ENCODE results near the gene C20orf144. TPM values are rescaled to one million over a fixed set of nuclear protein-coding genes. Genes with fewer than 3 reads are reported as not detected.
A peak's percentile ranks its signal among the peaks of the same experiment; 100 is the strongest.

Gene C20orf144
- total and polyA plus RNA-seq, 2 experiments from 2014 or later, result 0.26 to 0.66 TPM

DNA sequence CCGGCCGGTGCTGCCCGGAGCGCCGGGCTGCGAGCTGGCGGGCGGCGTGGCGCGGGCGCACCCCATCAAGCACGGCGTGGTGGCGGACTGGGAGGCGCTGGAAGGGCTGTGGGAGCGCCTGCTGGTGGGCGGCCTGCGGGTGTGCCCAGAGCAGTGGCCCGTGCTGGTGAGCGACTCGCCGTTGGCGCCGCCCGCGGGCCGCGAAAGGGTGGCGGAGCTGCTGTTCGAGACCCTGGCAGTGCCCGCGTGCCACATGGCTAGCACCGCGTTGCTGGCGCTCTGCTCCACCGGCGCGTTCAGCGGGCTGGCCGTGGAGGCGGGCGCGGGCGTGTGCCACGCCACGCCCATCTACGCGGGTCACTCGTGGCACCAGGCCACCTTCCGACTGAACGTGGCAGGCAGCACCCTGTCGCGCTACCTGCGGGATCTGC, 5.1 kb downstream of the C20orf144 start:
- H3K27ac ChIP-seq (ENCODE audit: low read depth), result no peak overlapping the region
- H3F3A ChIP-seq (replicated peaks; ENCODE audit: low read depth), result peaks cover 11% of the 10 kb centered on the region; the same call in 1 of the 2 replicates
- no peaks in the 10 kb centered on the region for H3K79me2 ChIP-seq (replicated peaks; ENCODE audit: insufficient read depth)
- Mint-ChIP-seq H3K36me3 (ENCODE audit: low read depth) (peaks cover 34% of the 10 kb centered on the region), H3K4me3 (peak overlapping the region; percentile 61), H3K9me3 (no peaks in the 10 kb centered on the region), H3K27me3 (ENCODE audit: insufficient read depth, low read depth, poor library complexity) (peaks cover 25% of the 10 kb centered on the region), H3K27ac (no peak overlapping the region), H3K4me1 (peaks cover 32% of the 10 kb centered on the region)
- no peak for DNase-seq (ENCODE audit: low spot score)
- H3K4me3 ChIP-seq, result peak overlapping the region; percentile 53
- peak; percentile 15 for ATAC-seq
- no peak for TF ChIP-seq STAT1 (IDR thresholded peaks at IDR 0.05; ENCODE audit: unreplicated experiment)
- TF ChIP-seq, protein P1, sequence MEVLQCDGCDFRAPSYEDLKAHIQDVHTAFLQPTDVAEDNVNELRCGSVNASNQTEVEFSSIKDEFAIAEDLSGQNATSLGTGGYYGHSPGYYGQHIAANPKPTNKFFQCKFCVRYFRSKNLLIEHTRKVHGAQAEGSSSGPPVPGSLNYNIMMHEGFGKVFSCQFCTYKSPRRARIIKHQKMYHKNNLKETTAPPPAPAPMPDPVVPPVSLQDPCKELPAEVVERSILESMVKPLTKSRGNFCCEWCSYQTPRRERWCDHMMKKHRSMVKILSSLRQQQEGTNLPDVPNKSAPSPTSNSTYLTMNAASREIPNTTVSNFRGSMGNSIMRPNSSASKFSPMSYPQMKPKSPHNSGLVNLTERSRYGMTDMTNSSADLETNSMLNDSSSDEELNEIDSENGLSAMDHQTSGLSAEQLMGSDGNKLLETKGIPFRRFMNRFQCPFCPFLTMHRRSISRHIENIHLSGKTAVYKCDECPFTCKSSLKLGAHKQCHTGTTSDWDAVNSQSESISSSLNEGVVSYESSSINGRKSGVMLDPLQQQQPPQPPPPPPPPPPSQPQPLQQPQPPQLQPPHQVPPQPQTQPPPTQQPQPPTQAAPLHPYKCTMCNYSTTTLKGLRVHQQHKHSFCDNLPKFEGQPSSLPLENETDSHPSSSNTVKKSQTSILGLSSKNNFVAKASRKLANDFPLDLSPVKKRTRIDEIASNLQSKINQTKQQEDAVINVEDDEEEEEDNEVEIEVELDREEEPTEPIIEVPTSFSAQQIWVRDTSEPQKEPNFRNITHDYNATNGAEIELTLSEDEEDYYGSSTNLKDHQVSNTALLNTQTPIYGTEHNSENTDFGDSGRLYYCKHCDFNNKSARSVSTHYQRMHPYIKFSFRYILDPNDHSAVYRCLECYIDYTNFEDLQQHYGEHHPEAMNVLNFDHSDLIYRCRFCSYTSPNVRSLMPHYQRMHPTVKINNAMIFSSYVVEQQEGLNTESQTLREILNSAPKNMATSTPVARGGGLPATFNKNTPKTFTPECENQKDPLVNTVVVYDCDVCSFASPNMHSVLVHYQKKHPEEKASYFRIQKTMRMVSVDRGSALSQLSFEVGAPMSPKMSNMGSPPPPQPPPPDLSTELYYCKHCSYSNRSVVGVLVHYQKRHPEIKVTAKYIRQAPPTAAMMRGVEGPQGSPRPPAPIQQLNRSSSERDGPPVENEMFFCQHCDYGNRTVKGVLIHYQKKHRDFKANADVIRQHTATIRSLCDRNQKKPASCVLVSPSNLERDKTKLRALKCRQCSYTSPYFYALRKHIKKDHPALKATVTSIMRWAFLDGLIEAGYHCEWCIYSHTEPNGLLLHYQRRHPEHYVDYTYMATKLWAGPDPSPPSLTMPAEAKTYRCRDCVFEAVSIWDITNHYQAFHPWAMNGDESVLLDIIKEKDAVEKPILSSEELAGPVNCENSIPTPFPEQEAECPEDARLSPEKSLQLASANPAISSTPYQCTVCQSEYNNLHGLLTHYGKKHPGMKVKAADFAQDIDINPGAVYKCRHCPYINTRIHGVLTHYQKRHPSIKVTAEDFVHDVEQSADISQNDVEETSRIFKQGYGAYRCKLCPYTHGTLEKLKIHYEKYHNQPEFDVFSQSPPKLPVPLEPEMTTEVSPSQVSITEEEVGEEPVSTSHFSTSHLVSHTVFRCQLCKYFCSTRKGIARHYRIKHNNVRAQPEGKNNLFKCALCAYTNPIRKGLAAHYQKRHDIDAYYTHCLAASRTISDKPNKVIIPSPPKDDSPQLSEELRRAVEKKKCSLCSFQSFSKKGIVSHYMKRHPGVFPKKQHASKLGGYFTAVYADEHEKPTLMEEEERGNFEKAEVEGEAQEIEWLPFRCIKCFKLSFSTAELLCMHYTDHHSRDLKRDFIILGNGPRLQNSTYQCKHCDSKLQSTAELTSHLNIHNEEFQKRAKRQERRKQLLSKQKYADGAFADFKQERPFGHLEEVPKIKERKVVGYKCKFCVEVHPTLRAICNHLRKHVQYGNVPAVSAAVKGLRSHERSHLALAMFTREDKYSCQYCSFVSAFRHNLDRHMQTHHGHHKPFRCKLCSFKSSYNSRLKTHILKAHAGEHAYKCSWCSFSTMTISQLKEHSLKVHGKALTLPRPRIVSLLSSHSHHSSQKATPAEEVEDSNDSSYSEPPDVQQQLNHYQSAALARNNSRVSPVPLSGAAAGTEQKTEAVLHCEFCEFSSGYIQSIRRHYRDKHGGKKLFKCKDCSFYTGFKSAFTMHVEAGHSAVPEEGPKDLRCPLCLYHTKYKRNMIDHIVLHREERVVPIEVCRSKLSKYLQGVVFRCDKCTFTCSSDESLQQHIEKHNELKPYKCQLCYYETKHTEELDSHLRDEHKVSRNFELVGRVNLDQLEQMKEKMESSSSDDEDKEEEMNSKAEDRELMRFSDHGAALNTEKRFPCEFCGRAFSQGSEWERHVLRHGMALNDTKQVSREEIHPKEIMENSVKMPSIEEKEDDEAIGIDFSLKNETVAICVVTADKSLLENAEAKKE (CRISPR knock-in tag; IDR thresholded peaks at IDR 0.05), result no peak
- TF ChIP-seq POLR2AphosphoS5 (IDR thresholded peaks at IDR 0.05; ENCODE audit: low read depth), result no peak
- no peak for TF ChIP-seq CREB1 (CRISPR knock-in tag; IDR thresholded peaks at IDR 0.05; ENCODE audit: low read depth)
- no peak for TF ChIP-seq EZH2 (IDR thresholded peaks at IDR 0.05; ENCODE audit: low read depth, unreplicated experiment)
- TF ChIP-seq ZNF331 (CRISPR knock-in tag; IDR thresholded peaks at IDR 0.05; ENCODE audit: low read depth), result no peak
- no peak for TF ChIP-seq JUNB (IDR thresholded peaks at IDR 0.05; ENCODE audit: unreplicated experiment)
- no peak for TF ChIP-seq NANOG (IDR thresholded peaks at IDR 0.05; ENCODE audit: borderline replicate concordance)
- TF ChIP-seq, protein P2, sequence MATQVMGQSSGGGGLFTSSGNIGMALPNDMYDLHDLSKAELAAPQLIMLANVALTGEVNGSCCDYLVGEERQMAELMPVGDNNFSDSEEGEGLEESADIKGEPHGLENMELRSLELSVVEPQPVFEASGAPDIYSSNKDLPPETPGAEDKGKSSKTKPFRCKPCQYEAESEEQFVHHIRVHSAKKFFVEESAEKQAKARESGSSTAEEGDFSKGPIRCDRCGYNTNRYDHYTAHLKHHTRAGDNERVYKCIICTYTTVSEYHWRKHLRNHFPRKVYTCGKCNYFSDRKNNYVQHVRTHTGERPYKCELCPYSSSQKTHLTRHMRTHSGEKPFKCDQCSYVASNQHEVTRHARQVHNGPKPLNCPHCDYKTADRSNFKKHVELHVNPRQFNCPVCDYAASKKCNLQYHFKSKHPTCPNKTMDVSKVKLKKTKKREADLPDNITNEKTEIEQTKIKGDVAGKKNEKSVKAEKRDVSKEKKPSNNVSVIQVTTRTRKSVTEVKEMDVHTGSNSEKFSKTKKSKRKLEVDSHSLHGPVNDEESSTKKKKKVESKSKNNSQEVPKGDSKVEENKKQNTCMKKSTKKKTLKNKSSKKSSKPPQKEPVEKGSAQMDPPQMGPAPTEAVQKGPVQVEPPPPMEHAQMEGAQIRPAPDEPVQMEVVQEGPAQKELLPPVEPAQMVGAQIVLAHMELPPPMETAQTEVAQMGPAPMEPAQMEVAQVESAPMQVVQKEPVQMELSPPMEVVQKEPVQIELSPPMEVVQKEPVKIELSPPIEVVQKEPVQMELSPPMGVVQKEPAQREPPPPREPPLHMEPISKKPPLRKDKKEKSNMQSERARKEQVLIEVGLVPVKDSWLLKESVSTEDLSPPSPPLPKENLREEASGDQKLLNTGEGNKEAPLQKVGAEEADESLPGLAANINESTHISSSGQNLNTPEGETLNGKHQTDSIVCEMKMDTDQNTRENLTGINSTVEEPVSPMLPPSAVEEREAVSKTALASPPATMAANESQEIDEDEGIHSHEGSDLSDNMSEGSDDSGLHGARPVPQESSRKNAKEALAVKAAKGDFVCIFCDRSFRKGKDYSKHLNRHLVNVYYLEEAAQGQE (IDR thresholded peaks at IDR 0.05; ENCODE audit: unreplicated experiment), result no peak
- TF ChIP-seq, protein P3, sequence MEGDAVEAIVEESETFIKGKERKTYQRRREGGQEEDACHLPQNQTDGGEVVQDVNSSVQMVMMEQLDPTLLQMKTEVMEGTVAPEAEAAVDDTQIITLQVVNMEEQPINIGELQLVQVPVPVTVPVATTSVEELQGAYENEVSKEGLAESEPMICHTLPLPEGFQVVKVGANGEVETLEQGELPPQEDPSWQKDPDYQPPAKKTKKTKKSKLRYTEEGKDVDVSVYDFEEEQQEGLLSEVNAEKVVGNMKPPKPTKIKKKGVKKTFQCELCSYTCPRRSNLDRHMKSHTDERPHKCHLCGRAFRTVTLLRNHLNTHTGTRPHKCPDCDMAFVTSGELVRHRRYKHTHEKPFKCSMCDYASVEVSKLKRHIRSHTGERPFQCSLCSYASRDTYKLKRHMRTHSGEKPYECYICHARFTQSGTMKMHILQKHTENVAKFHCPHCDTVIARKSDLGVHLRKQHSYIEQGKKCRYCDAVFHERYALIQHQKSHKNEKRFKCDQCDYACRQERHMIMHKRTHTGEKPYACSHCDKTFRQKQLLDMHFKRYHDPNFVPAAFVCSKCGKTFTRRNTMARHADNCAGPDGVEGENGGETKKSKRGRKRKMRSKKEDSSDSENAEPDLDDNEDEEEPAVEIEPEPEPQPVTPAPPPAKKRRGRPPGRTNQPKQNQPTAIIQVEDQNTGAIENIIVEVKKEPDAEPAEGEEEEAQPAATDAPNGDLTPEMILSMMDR (conservative IDR thresholded peaks at IDR 0.05; ENCODE audit: low read depth in 2 of 2), result no peak
- no peak for TF ChIP-seq ZNF114 (CRISPR knock-in tag; IDR thresholded peaks at IDR 0.05)
- peak overlapping the region; percentile 76 for H3K4me2 ChIP-seq
- peak overlapping the region; percentile 80; the same call in 1 of the 2 replicates for H2AFZ ChIP-seq
- H3K4me1 ChIP-seq (ENCODE audit: insufficient read depth), result peaks cover 14% of the 10 kb centered on the region; the same call in 1 of the 2 replicates
- H3K27me3 ChIP-seq (ENCODE audit: insufficient read depth), result peaks cover 17% of the 10 kb centered on the region; the same call in 1 of the 2 replicates
- H4K20me1 ChIP-seq (replicated peaks; ENCODE audit: insufficient read depth), result peaks cover 3% of the 10 kb centered on the region
- H3K36me3 ChIP-seq (ENCODE audit: insufficient read depth), result no peaks in the 10 kb centered on the region; the same call in 1 of the 2 replicates
- no peaks in the 10 kb centered on the region for H3K9me2 ChIP-seq (ENCODE audit: insufficient read depth)
